Caco-2 (cell line): ENCODE data around the gene MYO5C. TPM values are rescaled to one million over a fixed set of nuclear protein-coding genes. Genes with fewer than 3 reads are reported as not detected.

Source experiments
- BruUV-seq: library from RNA; stranded (reverse); fragments of 400-500 nt; replicated peaks from 2 replicates; lab custom pipeline; 2021; lab: Mats Ljungman, UMichigan
- CTCF ChIA-PET: fragments of 300-600 bp; sonication (Branson Sonifier 250); formaldehyde crosslinking; loops from one replicate; lab custom pipeline; 2022; ENCODE audit warnings: antibody characterized with exemption; lab: Charles Lee
- POLR2A ChIA-PET: fragments of 300-600 bp; sonication (Branson Sonifier 250); formaldehyde crosslinking; loops from one replicate; lab custom pipeline; 2022; ENCODE audit warnings: antibody characterized with exemption; lab: Charles Lee
- DNase-seq, 2 experiments: peaks; one replicate each; pipeline versions ENCODE4 v3.0.0 to v3.0.0-alpha.2; 2020 to 2022
- H3K27me3 ChIP-seq: replicated peaks from 2 replicates; pipeline ENCODE4 v1.6.0; 2011; ENCODE audit warnings: low read length; ENCODE audit not compliant: control insufficient read depth, insufficient read depth
- H3K36me3 ChIP-seq: 2 replicates; pipeline ENCODE4 v1.5.1; 2011; ENCODE audit warnings: low read length; ENCODE audit not compliant: control insufficient read depth, insufficient read depth
- H3K4me1 ChIP-seq: fragments of 250-450 bp; sonication (Bioruptor Pico); 2 replicates; pipeline ENCODE4 v1.5.1; 2020; ENCODE audit warnings: mild to moderate bottlenecking
- H3K4me3 ChIP-seq: 2 replicates; pipeline ENCODE4 v1.5.1; 2011; ENCODE audit warnings: low read depth, mild to moderate bottlenecking, control low read depth, low read length
- H3K9me3 ChIP-seq: fragments of 250-450 bp; sonication (Bioruptor Pico); 2 replicates; pipeline ENCODE4 v1.5.1; 2020; ENCODE audit warnings: mild to moderate bottlenecking, moderate library complexity
- H3K27ac Mint-ChIP-seq: one replicate; pipeline ENCODE4 v1.8.0; 2022; ENCODE audit warnings: mixed read lengths; ENCODE audit not compliant: unreplicated experiment
- H3K27me3 Mint-ChIP-seq: one replicate; pipeline ENCODE4 v1.8.0; 2022; ENCODE audit warnings: mixed read lengths; ENCODE audit not compliant: insufficient read depth, unreplicated experiment
- H3K36me3 Mint-ChIP-seq: one replicate; pipeline ENCODE4 v1.8.0; 2022; ENCODE audit warnings: mild to moderate bottlenecking, mixed read lengths; ENCODE audit not compliant: insufficient read depth, unreplicated experiment
- H3K4me1 Mint-ChIP-seq: one replicate; pipeline ENCODE4 v1.8.0; 2022; ENCODE audit warnings: low read depth, mixed read lengths; ENCODE audit not compliant: unreplicated experiment
- H3K4me3 Mint-ChIP-seq: one replicate; pipeline ENCODE4 v1.8.0; 2022; ENCODE audit warnings: mild to moderate bottlenecking, moderate library complexity, mixed read lengths; ENCODE audit not compliant: unreplicated experiment
- H3K9me3 Mint-ChIP-seq: one replicate; pipeline ENCODE4 v1.8.0; 2022; ENCODE audit warnings: mixed read lengths; ENCODE audit not compliant: unreplicated experiment
- CTCF ChIP-seq, 2 experiments: fragments of 200-600 bp in 1 of 2; IDR thresholded peaks; 1 replicate in 1 of 2; 2 replicates in 1 of 2; pipeline versions ENCODE4 v1.5.1 to v1.8.0; 2011 to 2022; ENCODE audit warnings: antibody characterized with exemption in 1 of 2, control low read depth in 1 of 2, inconsistent platforms in 1 of 2, low read depth in 1 of 2, low read length in 1 of 2, mild to moderate bottlenecking in 1 of 2, moderate library complexity in 1 of 2; ENCODE audit not compliant: insufficient read depth in 1 of 2, severe bottlenecking in 1 of 2, unreplicated experiment in 1 of 2
- intact Hi-C: fragments of 100-400 bp; cut with micrococcal nuclease; formaldehyde crosslinking; loops from one replicate; pipeline ENCODE4 v1.10.0; 2022; ENCODE audit not compliant: unreplicated experiment
- total RNA-seq: library from RNA; stranded (reverse); gene quantifications from 2 replicates; pipeline ENCODE4 v1.2.3, GENCODE V29; 2022

MYO5C gene
- total RNA-seq, 1 experiment from 2014 or later = 33.5 TPM

GRCh38 chr15:52331490-52332240, 36.1 kb upstream of the MYO5C start:
- no TSS peak for BruUV-seq
- POLR2A ChIA-PET = no interaction called here
- no peak overlapping the region for H3K27ac Mint-ChIP-seq
- CTCF ChIA-PET = interaction anchor here (0.5 to 1.0 kb wide), 4 partner anchors 63 to 404 kb away, joined by 3 to 6 read pairs (median 4); partner anchors contain the start of gene ATOSA
- peaks cover 5% of the 10 kb centered on the region; the same call in 1 of the 2 replicates for H3K4me1 ChIP-seq
- intact Hi-C loops = loop anchor here (1.0 to 5.0 kb wide), 5 partner anchors 132 to 404 kb away; partner anchors contain the start of genes ARPP19, ATOSA and MYO5A
- no peaks in the 10 kb centered on the region for H3K36me3 ChIP-seq
- DNase-seq = peak in 1 of 2 experiments; percentile 30
- H3K4me1 Mint-ChIP-seq = no peaks in the 10 kb centered on the region
- peak; percentile 45 to 53 for TF ChIP-seq CTCF (IDR thresholded peaks at IDR 0.05; ENCODE audit: insufficient read depth in 1 of 2, low read depth in 1 of 2, low read length in 1 of 2, severe bottlenecking in 1 of 2, unreplicated experiment in 1 of 2)
- H3K4me3 Mint-ChIP-seq = no peak overlapping the region
- no peaks in the 10 kb centered on the region for H3K9me3 Mint-ChIP-seq
- H3K4me3 ChIP-seq = no peak overlapping the region
- H3K27me3 Mint-ChIP-seq = no peaks in the 10 kb centered on the region
- H3K27me3 ChIP-seq = no peaks in the 10 kb centered on the region
- H3K36me3 Mint-ChIP-seq = no peaks in the 10 kb centered on the region
- H3K9me3 ChIP-seq = no peaks in the 10 kb centered on the region

- Mint-ChIP-seq H3K36me3 (no peaks in the 10 kb centered on the region), H3K27me3 (no peaks in the 10 kb centered on the region)
These were observed 34.4 kb upstream of the MYO5C start for GRCh38 chr15:52329987-52330386.

GRCh38 chr15:52329150-52329549, 33.5 kb upstream of the MYO5C start:
- no peak for DNase-seq
- H3K9me3 ChIP-seq = no peaks in the 10 kb centered on the region
- Mint-ChIP-seq H3K4me1 (no peaks in the 10 kb centered on the region), H3K27me3 (no peaks in the 10 kb centered on the region), H3K27ac (no peak overlapping the region), H3K36me3 (no peaks in the 10 kb centered on the region), H3K4me3 (no peak overlapping the region), H3K9me3 (no peaks in the 10 kb centered on the region)
- TF ChIP-seq CTCF (IDR thresholded peaks at IDR 0.05; ENCODE audit: insufficient read depth in 1 of 2, low read depth in 1 of 2, low read length in 1 of 2, severe bottlenecking in 1 of 2, unreplicated experiment in 1 of 2) = no peak
- H3K4me1 ChIP-seq = no peaks in the 10 kb centered on the region
- CTCF ChIA-PET = no interaction called here
- no peak overlapping the region for H3K4me3 ChIP-seq
- intact Hi-C loops = no loop called here
- POLR2A ChIA-PET = no interaction called here
- no TSS peak for BruUV-seq
- no peaks in the 10 kb centered on the region for H3K36me3 ChIP-seq
- H3K27me3 ChIP-seq = no peaks in the 10 kb centered on the region

More at GRCh38 chr15:52329987-52330386, 34.4 kb upstream of the MYO5C start:
- no TSS peak for BruUV-seq
- Mint-ChIP-seq H3K9me3 (no peaks in the 10 kb centered on the region), H3K27ac (no peak overlapping the region), H3K4me1 (no peaks in the 10 kb centered on the region), H3K4me3 (no peak overlapping the region)
- DNase-seq = no peak
- TF ChIP-seq CTCF (IDR thresholded peaks at IDR 0.05; ENCODE audit: insufficient read depth in 1 of 2, low read depth in 1 of 2, low read length in 1 of 2, severe bottlenecking in 1 of 2, unreplicated experiment in 1 of 2) = no peak
- CTCF ChIA-PET = no interaction called here
- Histone ChIP-seq H3K4me3 (no peak overlapping the region), H3K27me3 (no peaks in the 10 kb centered on the region), H3K9me3 (no peaks in the 10 kb centered on the region), H3K36me3 (no peaks in the 10 kb centered on the region), H3K4me1 (peaks cover 5% of the 10 kb centered on the region; the same call in 1 of the 2 replicates)
- intact Hi-C loops = loop anchor here (2.0 to 5.0 kb wide), 2 partner anchors 199 to 237 kb away; partner anchors contain the start of genes ARPP19 and MYO5A
- POLR2A ChIA-PET = no interaction called here
